Measurements from ENCODE around the gene TSPAN9.

TSPAN9 gene

DNA sequence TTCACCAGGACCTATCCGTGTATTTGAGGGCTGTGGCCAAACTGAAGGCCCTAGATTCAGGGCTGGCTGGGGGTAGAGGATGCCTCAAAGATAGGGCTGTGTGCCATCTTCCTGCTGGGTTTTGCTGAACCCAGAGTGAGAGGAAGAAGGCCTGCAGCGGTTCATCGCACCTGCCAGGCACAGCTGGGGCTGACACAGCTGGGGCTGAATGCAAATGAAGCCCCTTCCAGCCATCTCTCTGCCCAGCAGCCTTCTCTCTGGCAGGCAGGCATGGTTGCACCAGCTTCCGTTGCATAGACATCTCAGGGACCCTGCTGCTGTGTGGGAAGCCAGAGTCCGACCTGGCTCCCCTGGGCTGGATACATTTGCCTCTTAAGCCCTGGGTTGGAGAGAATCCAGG, 152.4 kb downstream of the TSPAN9 start:
- DNase-seq = no peak

GRCh38 chr12:3230758-3231375, 153.7 kb downstream of the TSPAN9 start:
- no peak for DNase-seq

- no peak for DNase-seq
These were observed 154.3 kb downstream of the TSPAN9 start for GRCh38 chr12:3231399-3231876.

DNA sequence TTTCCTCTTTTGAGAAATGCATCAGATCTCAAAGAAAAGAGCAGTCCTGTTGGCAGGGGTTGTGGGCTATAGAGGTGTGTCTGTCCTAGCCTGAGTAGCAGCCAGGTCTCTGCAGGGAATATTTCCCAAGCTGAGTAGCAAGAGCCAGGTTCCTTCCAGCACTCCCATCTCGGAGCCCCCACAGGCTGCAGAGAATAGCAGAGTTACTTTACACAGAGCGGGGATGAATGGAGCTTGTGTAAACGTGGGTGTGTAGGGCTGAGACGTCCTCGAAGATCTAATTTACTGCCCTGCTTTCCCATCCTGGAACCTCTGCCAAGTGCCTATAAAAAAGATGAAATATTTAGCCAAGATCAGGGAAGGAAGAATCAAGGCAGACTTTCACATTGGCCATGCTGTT, 156.6 kb downstream of the TSPAN9 start:
- DNase-seq = no peak

DNA sequence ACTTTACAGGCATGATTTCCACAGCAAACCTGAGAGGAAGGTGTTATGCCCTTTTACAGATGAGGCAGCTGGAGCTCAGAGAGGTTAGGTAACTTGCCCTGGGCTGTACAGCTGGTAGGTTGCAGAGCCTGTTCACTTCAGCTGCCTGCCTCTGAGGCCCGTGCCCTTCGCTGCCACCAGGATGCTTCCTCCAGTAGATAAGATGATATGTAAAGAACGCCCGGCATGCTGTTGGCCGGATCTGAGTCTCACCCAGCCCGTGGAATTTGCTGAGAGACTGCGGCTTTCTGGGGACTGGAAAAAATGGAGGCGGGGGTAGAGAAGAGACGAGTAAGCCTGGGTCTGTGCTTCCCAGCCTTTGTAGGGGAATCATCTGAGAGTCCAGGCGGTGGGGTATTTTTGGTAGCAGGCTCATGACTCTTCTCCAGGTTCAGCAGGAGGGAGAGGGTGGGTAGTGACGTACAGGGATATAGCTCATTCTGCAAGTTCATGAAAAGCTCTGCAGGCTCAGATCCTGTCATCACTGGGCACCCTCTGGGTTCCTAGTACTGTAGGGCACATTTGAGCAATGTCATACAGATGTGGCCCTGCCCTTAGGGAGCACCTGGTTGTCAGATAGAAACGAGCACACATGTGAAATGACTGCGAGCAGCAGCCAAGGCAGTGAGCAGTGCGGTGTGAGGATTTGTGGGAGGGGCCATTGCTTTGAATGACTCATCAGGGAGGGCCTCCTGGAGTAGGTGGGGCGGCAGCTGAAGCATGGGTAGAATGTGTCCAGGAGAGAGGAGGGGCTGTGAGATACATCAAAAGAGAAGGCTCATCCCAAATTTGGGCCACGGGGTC, 159.4 kb downstream of the TSPAN9 start:
- DNase-seq = peak; percentile 96

- DNase-seq = no peak
These were observed 161.0 kb downstream of the TSPAN9 start for GRCh38 chr12:3238196-3238595.

GRCh38 chr12:3241621-3242020, 164.4 kb downstream of the TSPAN9 start:
- DNase-seq = no peak

DNA sequence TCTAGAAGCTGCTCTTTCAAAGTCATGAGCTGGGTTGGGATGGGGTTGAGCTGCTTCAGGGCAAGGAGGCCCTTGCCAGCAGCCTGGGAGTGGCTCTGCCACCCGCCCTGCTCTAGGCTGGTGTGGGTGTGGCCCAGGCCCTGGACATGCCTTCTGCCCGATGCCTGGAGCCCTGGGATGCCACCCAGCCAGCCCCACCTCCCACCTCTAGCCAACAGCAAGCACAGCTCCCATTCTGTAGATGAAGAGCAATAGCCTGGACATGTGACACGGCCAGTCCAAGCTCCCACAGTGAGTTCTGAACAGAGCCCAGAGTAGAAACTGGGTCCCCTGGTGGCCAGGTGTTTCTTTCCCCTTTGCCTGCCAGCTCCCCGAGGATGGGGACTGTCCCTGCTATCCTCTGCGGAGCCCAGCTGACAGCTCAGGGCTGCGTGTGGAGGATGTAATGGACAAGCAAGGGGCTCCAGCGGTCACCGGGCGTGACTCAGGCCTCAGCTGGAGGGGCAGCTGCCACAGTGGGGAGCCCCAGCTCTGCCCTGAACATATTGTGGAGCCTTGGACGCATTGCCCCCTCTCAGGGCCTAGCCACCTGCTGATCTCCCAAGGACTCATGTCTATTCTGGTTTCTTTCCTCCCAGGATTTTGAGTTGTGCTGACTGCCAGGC, 165.2 kb downstream of the TSPAN9 start:
- no peak for DNase-seq

GRCh38 chr12:3243376-3244084, 166.4 kb downstream of the TSPAN9 start:
- no peak for DNase-seq

GRCh38 chr12:3244219-3244750, 167.1 kb downstream of the TSPAN9 start:
- DNase-seq = no peak

DNA sequence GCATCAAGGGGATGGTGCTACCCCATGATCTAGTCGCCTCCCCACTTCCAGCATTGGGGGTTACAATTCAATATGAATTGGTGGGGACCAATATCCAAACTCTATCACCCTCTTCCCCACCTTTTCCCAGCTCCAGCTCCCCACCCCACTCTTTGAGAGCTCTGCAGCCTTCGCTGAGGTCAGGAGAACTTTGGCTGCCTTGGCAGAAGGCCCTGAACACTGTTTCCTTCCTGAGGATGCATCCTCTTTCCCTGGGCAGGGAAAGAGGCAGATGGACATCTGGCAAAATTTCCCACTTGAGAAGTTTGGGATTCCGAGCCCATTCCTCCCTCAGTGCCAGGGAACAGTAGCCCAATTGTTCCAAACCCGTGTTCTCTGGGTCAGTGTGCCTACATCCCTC, 169.1 kb downstream of the TSPAN9 start:
- DNase-seq = no peak

GRCh38 chr12:3247077-3247476, 169.9 kb downstream of the TSPAN9 start:
- no peak for DNase-seq

DNA sequence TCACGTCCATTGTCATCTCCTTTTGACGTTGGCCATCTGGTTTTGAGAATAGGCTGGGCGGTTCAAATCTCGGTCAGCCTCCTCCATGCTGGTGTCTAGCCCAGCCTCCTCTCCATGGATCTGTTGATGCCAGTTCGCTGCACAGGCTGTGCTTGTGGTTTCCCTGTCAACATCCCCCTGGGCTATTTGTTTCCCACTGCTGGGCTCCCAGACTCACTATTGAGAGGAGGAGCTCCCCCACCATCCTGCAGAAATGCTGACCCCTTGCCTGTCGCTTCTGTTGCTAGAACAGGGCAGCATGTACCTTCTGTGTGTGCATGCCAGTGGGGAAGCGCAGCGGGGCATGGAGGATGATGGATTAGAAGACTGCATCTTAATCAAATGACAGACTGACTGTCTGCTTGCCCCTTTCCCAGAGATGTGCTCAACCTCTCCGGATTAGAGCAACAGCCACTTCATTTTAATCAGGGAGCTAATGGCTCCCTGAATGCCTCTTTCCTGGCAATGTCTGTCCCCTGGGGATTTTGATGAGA, 170.5 kb downstream of the TSPAN9 start:
- no peak for DNase-seq

- no peak for DNase-seq
These were observed 172.1 kb downstream of the TSPAN9 start for GRCh38 chr12:3249081-3249800.

GRCh38 chr12:3250034-3250433, 172.9 kb downstream of the TSPAN9 start:
- DNase-seq = no peak

GRCh38 chr12:3250576-3250975, 173.4 kb downstream of the TSPAN9 start:
- DNase-seq = no peak

DNA sequence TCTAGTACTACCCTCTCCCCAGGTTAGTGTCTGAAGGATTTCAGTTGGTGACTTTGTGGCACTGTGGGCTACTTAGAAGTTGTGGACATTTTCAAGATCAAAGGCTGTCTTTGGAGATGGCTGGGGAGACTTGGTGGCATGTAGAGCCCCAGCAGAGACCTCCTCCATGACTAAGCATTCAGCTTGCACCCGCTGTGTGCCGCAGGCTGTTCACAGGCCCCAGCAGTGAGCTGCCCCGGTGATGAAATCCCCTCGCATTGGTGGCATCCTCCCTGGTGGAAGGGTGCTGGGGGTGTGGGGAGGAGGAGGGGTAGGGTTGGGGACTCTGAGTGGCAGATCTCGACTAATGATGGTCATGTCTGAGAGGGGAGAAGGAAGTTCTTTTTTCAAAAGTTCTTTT, 173.9 kb downstream of the TSPAN9 start:
- DNase-seq = no peak

DNA sequence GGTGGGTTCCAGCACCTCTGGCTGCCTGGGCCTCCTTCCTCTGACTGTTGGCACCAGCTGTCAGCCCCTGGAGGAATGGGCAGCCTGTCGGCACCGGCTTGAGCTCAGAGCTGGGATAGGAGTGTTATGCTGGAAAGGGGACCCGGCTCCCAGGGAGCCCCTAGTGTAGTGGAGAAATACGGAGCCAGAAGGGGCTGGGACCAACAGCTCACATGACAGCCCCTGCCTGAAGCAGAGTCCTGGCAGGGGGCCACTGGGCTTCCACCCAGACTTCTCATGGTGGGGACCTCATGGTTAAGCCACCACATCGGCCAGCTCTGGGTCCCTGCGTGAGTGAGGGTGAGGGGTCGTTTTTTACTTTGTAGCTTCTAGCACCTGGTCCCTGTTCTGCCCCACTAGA, 174.5 kb downstream of the TSPAN9 start:
- DNase-seq = no peak

DNA sequence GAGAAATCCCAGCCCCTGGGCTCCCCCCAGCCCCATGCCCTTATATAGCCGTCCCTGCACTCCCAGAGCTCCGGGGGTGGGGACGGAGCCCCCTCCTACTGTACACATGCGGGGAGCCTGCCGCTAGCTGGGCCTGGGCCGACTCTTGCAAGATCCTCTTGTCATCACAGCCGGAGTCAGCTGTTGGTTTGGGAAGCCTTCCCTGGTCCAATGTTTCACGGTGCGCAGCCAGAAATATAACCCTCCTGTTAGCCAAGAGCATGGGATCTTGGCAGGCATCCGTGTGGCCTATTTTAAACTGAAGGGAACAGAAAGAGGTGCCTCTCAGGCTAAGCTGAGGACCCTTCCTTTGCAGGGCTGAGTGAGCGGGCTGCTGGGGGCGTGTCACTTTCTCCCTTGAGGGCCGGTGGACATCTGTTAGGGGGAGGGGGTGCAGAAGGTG, 175.3 kb downstream of the TSPAN9 start:
- no peak for DNase-seq

GRCh38 chr12:3253682-3254275, 176.6 kb downstream of the TSPAN9 start:
- no peak for DNase-seq

GRCh38 chr12:3255057-3255456, 177.9 kb downstream of the TSPAN9 start:
- no peak for DNase-seq

Data from islet precursor cell (in vitro differentiated cells).